ENCODE measurements around the gene NALCN.

DNA sequence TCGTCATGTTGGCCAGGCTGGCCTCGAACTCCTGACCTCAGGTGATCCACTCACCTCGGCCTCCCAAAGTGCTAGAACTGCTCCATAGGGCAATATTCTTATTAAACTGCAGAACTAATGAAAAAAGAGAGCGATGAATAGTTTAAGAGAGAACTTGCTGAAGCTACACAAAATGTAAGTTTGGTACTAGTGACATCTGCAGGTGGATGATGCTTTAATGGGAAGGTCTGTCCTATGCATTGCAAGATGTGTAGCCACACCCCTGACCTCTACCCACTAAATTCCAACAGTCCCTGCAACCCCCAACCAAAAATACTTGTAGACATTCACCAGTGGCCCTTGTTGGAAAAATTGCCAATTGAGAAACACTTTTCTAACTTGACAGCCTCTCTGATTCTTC lies 117.8 kb downstream of the NALCN start:
- TF ChIP-seq CTCF (IDR thresholded peaks at IDR 0.05): no peak
- no peak for TF ChIP-seq POLR2A (IDR thresholded peaks at IDR 0.05)

All from adrenal gland (tissue), 5 donors.